ENCODE data around the gene APOL3. TPM values are rescaled to one million over a fixed set of nuclear protein-coding genes. Genes with fewer than 3 reads are reported as not detected.
"Not testable (repeated sequence)": the region's sequence is repeated elsewhere in the genome, so short reads cannot be mapped to it uniquely, and the experiment has no call there.

The APOL3 gene
- polyA plus RNA-seq (2013, experiment 1 of 2) = 0.60 TPM
- polyA plus RNA-seq (2013, experiment 2 of 2) = 0.44 TPM

DNA sequence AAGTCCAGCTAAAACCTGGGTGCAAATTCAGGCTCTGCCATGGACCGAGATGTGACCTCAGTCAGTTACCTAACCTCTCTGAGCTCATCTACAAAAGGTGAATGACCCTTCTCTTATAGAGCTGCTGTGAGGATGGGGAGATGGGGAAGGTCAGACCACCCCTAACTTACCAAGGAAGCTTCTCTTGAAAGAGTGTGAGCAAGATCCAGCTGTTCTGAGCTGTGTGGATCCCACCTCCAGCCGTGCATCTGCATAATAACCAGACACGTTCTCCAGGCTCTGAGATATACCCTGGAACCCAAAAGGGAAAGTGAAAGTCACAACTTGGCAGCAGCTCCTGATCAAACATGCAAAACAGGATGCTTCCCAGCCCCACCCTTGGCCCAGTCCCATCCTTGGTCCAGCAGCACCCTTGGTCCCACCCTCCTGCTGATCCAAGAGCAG, at the start of gene APOL3:
Gene APOL3 (minus strand): TSS at position 257 of the 444 bp plus-strand sequence. CDS start 11,700 bp downstream, outside the sequence.
- Histone ChIP-seq H3K27me3 (ENCODE audit: insufficient read depth, low read length) (no peaks in the 10 kb centered on the region), H3K4me1 (ENCODE audit: insufficient read depth, low read length) (peaks cover 11% of the 10 kb centered on the region), H3K9me3 (ENCODE audit: insufficient read depth, low read depth, low read length) (no peaks in the 10 kb centered on the region), H3K27ac (ENCODE audit: low read depth, low read length) (no peak within 1 kb of the TSS), H3K4me3 (ENCODE audit: low read length) (no peak within 1 kb of the TSS), H3K9ac (ENCODE audit: low read depth, low read length) (no peak within 1 kb of the TSS), H3K36me3 (ENCODE audit: insufficient read depth, low read length) (no peaks in the 10 kb centered on the region)
- WGBS = 93% methylated on average over 3 of the region's 3 CpGs

DNA sequence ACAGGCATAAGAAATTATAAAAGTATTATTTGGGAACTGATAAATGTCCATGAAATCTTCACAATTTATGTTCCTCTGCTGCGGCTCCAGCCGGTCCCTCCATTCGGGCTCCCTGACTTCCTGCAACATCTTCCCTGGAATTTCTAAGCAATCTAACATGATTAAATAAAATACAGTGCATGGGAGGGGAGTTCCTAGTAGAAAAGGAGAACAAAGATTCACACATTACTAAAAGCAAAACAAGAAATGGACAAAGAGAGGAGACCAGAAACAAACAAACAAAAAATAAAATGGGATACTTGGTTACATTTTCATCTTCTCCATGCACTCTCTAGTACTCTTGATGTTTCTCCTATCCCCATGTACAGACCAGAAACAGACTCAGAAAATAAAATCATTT, 49.7 kb upstream of the APOL3 start:
- Histone ChIP-seq H3K4me3 (ENCODE audit: low read length) (no peak overlapping the region), H3K4me1 (ENCODE audit: insufficient read depth, low read length) (0 out of 2 replicates have a peak, but pooled peaks cover 3% of the 10 kb centered on the region), H3K9me3 (ENCODE audit: insufficient read depth, low read depth, low read length) (0 out of 2 replicates have a peak, but pooled peaks cover 5% of the 10 kb centered on the region), H3K36me3 (ENCODE audit: insufficient read depth, low read length) (no peaks in the 10 kb centered on the region), H3K9ac (ENCODE audit: low read depth, low read length) (no peak overlapping the region), H3K27me3 (ENCODE audit: insufficient read depth, low read length) (no peaks in the 10 kb centered on the region), H3K27ac (ENCODE audit: low read depth, low read length) (no peak overlapping the region)
- 100% methylated on average over 3 of the region's 3 CpGs for WGBS

DNA sequence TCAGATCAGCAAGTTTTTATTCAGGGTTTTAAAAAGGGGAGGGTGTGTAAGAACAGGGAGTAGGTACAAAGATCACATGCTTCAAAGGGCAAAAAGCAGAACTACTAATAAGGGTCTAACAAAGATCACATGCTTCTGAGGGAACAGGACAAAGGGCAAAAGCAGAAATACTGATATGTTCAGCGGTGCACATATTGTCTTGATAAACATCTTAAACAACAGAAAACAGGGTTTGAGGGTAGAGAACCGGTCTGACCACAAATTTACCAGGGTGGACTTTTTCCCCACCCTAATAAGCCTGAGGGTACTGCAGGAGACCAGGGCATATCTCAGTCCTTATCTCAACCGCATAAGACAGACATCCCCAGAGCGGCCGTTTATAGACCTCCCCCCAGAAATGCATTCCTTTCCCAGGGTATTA, 48.9 kb upstream of the APOL3 start:
- not testable (repeated sequence) for H3K27ac ChIP-seq (ENCODE audit: low read depth, low read length); H3K36me3 ChIP-seq (ENCODE audit: insufficient read depth, low read length); H3K27me3 ChIP-seq (ENCODE audit: insufficient read depth, low read length); H3K9ac ChIP-seq (ENCODE audit: low read depth, low read length); H3K4me1 ChIP-seq (ENCODE audit: insufficient read depth, low read length); H3K4me3 ChIP-seq (ENCODE audit: low read length); H3K9me3 ChIP-seq (ENCODE audit: insufficient read depth, low read depth, low read length)
- WGBS = 90% methylated on average over 5 of the region's 5 CpGs

DNA sequence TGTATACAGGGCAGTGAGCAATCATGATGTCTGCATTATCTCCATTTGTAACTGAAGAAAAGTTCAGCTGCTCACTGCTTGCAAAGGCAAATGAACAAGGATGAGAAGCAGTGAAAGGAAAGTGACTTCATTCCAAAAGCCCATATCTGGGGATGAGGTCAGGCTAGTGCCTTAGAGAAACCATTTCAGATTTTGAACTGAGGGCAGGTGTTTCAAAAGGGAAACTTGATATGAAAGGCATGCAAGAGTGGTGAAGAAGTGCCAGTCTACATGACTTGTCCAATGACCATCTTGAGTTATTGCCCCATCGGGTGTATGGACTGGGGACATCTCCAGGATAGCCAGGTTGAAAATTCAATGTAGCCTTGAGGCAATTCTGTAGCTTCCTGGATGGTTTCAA, 48.4 kb upstream of the APOL3 start:
- Histone ChIP-seq H3K4me3 (ENCODE audit: low read length) (no peak overlapping the region), H3K27me3 (ENCODE audit: insufficient read depth, low read length) (no peaks in the 10 kb centered on the region), H3K27ac (ENCODE audit: low read depth, low read length) (no peak overlapping the region), H3K4me1 (ENCODE audit: insufficient read depth, low read length) (peaks cover 6% of the 10 kb centered on the region), H3K9ac (ENCODE audit: low read depth, low read length) (no peak overlapping the region), H3K36me3 (ENCODE audit: insufficient read depth, low read length) (no peaks in the 10 kb centered on the region), H3K9me3 (ENCODE audit: insufficient read depth, low read depth, low read length) (0 out of 2 replicates have a peak, but pooled peaks cover 5% of the 10 kb centered on the region)
- 97% methylated on average over 1 of the region's 1 CpG for WGBS

DNA sequence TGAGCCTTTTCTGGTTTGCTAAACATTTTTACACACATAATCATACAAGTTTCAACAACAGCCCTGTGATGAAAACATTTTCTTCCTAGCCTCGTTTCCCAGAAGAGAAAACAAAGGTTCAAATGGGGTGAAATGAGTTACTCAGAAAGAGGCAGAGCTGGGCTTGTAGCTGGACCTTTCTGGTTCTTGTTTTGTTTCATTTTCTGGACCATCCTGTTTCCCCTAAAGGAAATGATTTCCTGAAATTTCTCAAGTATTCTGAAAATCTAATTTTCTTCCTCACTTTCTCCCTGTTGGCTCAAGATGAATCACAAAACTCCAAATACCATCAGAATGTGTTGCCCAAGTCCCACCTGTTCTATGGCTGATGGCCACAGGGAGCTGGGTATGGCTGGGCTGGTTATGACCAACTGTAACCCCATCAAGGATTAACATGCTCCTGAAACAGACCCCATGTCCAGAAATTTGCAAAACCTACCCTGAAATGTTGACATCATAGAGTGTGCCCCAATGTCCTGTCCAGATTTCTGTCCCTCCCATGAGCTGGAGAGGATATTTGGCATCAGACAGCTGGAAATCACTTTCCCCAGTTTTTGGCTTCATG, 47.7 kb upstream of the APOL3 start:
- H3K4me1 ChIP-seq (ENCODE audit: insufficient read depth, low read length) = peaks cover 4% of the 10 kb centered on the region
- no peak overlapping the region for H3K27ac ChIP-seq (ENCODE audit: low read depth, low read length)
- no peak overlapping the region for H3K9ac ChIP-seq (ENCODE audit: low read depth, low read length)
- H3K9me3 ChIP-seq (ENCODE audit: insufficient read depth, low read depth, low read length) = 0 out of 2 replicates have a peak, but pooled peaks cover 5% of the 10 kb centered on the region
- no peak overlapping the region for H3K4me3 ChIP-seq (ENCODE audit: low read length)
- no peaks in the 10 kb centered on the region for H3K36me3 ChIP-seq (ENCODE audit: insufficient read depth, low read length)
- no peaks in the 10 kb centered on the region for H3K27me3 ChIP-seq (ENCODE audit: insufficient read depth, low read length)
- 89% methylated on average over 1 of the region's 1 CpG for WGBS

DNA sequence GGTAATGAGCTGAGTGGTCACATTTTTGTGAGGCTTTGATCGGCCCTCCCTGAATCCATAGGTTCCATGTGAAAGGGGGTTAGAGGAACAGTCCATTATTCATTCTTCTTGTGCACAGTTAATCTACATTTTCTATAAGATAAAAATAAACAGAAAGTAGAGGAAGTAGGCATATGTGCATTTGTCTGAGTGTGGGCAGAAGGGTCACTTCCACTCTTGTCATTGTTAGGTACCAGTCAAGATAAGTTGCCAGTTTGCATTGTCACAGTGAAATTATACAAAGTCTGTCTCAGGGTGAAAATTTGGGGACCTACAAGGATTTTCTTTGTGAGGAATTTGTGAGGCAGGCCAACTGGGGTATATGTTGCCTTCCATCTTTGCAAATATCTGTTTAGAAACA, 45.7 kb upstream of the APOL3 start:
- H3K27me3 ChIP-seq (ENCODE audit: insufficient read depth, low read length) = no peaks in the 10 kb centered on the region
- no peak overlapping the region for H3K4me3 ChIP-seq (ENCODE audit: low read length)
- H3K9me3 ChIP-seq (ENCODE audit: insufficient read depth, low read depth, low read length) = 0 out of 2 replicates have a peak, but pooled peaks cover 5% of the 10 kb centered on the region
- no peaks in the 10 kb centered on the region for H3K36me3 ChIP-seq (ENCODE audit: insufficient read depth, low read length)
- WGBS = 100% methylated on average over 1 of the region's 1 CpG
- H3K4me1 ChIP-seq (ENCODE audit: insufficient read depth, low read length) = peaks cover 4% of the 10 kb centered on the region
- no peak overlapping the region for H3K27ac ChIP-seq (ENCODE audit: low read depth, low read length)
- no peak overlapping the region for H3K9ac ChIP-seq (ENCODE audit: low read depth, low read length)

- WGBS = 83% methylated on average over 5 of the region's 5 CpGs
- H3K27me3 ChIP-seq (ENCODE audit: insufficient read depth, low read length); H3K4me1 ChIP-seq (ENCODE audit: insufficient read depth, low read length); H3K27ac ChIP-seq (ENCODE audit: low read depth, low read length); H3K9me3 ChIP-seq (ENCODE audit: insufficient read depth, low read depth, low read length); H3K4me3 ChIP-seq (ENCODE audit: low read length); H3K36me3 ChIP-seq (ENCODE audit: insufficient read depth, low read length); H3K9ac ChIP-seq (ENCODE audit: low read depth, low read length): not testable (repeated sequence)
Measured at GRCh38 chr22:36205573-36205972, 45.0 kb upstream of the APOL3 start.

DNA sequence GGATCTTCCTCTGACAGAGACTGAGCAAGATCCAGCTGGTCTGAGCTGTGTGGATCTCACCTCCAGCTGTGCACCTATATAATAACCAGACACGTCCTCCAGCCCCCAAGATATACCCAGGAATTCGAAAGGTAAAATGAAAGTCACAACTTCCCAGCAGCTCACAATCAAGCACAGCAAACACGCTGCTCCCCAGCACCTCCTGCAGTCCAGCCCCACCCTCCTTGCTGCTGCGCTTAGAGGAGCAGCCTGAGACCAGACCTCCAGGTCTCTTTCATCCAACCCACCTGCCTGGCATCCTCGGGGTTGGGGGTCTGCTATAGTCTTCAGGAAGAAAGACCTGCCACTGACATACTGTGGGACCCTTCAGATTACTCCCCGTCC, 44.1 kb upstream of the APOL3 start:
- H3K27ac ChIP-seq (ENCODE audit: low read depth, low read length) = no peak overlapping the region
- H3K4me1 ChIP-seq (ENCODE audit: insufficient read depth, low read length) = peaks cover 4% of the 10 kb centered on the region
- H3K9ac ChIP-seq (ENCODE audit: low read depth, low read length) = no peak overlapping the region
- 56% methylated on average over 6 of the region's 6 CpGs for WGBS
- H3K36me3 ChIP-seq (ENCODE audit: insufficient read depth, low read length) = no peaks in the 10 kb centered on the region
- no peak overlapping the region for H3K4me3 ChIP-seq (ENCODE audit: low read length)
- 0 out of 2 replicates have a peak, but pooled peaks cover 5% of the 10 kb centered on the region for H3K9me3 ChIP-seq (ENCODE audit: insufficient read depth, low read depth, low read length)
- H3K27me3 ChIP-seq (ENCODE audit: insufficient read depth, low read length) = no peaks in the 10 kb centered on the region

- Histone ChIP-seq H3K9me3 (ENCODE audit: insufficient read depth, low read depth, low read length) (0 out of 2 replicates have a peak, but pooled peaks cover 3% of the 10 kb centered on the region), H3K4me3 (ENCODE audit: low read length) (no peak overlapping the region), H3K36me3 (ENCODE audit: insufficient read depth, low read length) (no peaks in the 10 kb centered on the region), H3K9ac (ENCODE audit: low read depth, low read length) (no peak overlapping the region), H3K4me1 (ENCODE audit: insufficient read depth, low read length) (peaks cover 4% of the 10 kb centered on the region), H3K27ac (ENCODE audit: low read depth, low read length) (no peak overlapping the region), H3K27me3 (ENCODE audit: insufficient read depth, low read length) (no peaks in the 10 kb centered on the region)
- WGBS = 68% methylated on average over 8 of the region's 8 CpGs
Measured at GRCh38 chr22:36204001-36204631, 43.6 kb upstream of the APOL3 start.

DNA sequence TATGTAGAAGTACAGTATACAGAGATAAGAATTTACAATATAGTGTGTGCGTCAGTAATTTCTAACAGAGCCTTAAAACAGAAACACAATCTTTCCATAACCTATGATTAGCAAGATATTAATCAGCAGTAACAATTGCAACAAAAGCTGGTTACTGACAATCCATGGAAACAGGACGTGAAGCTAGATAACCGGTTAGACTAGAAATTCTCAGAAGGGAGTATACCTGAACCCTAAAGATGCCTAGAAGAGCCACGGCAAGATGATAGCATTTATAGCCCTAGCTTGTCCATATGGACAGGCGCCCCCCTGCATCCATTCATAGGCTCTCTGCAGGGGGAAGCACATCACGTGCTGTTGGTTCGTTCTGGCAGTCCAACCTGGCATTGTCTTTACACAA, 42.9 kb upstream of the APOL3 start:
- WGBS = 89% methylated on average over 6 of the region's 7 CpGs
- not testable (repeated sequence) for H3K9me3 ChIP-seq (ENCODE audit: insufficient read depth, low read depth, low read length); H3K9ac ChIP-seq (ENCODE audit: low read depth, low read length); H3K4me1 ChIP-seq (ENCODE audit: insufficient read depth, low read length); H3K36me3 ChIP-seq (ENCODE audit: insufficient read depth, low read length); H3K27ac ChIP-seq (ENCODE audit: low read depth, low read length); H3K27me3 ChIP-seq (ENCODE audit: insufficient read depth, low read length); H3K4me3 ChIP-seq (ENCODE audit: low read length)

DNA sequence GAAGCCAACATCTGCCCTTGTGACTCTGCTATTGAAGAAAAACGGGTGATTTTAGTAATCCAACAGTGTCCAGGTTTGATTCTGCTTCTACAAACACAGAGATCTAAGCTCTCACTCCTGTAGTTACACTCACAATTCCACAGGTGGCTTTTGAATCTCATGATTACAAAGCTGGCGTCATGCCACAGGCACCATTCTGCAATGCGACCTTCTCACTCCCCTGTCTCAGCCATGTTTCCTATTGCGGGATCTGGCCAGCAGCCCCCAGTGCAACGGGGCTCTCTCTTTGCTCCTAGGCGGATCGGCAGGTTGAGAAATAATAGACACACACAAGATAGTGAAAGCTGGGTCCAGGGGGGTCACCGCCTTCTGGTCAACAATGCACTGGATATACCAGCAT, 42.4 kb upstream of the APOL3 start:
- H3K9ac ChIP-seq (ENCODE audit: low read depth, low read length); H3K4me1 ChIP-seq (ENCODE audit: insufficient read depth, low read length); H3K27ac ChIP-seq (ENCODE audit: low read depth, low read length); H3K9me3 ChIP-seq (ENCODE audit: insufficient read depth, low read depth, low read length); H3K4me3 ChIP-seq (ENCODE audit: low read length); H3K27me3 ChIP-seq (ENCODE audit: insufficient read depth, low read length); H3K36me3 ChIP-seq (ENCODE audit: insufficient read depth, low read length): not testable (repeated sequence)
- WGBS = 92% methylated on average over 8 of the region's 8 CpGs
